Measurements from ENCODE around the gene TMEM129.

Gene TMEM129

GRCh38 chr4:1763550-1764080, 42.5 kb upstream of the TMEM129 start:
- H3K4me1 ChIP-seq (ENCODE audit: control insufficient read depth, insufficient read depth, low read length) = peaks cover 4% of the 10 kb centered on the region
- H3K9ac ChIP-seq (ENCODE audit: low read length) = no peak overlapping the region
- no peaks in the 10 kb centered on the region for H3K36me3 ChIP-seq (ENCODE audit: control insufficient read depth, insufficient read depth, low read length)
- H3K9me3 ChIP-seq (ENCODE audit: control insufficient read depth, low read length) = no peaks in the 10 kb centered on the region
- peaks cover 44% of the 10 kb centered on the region for H3K27me3 ChIP-seq (ENCODE audit: control insufficient read depth, insufficient read depth, low read length)
- no peak overlapping the region for H3K4me3 ChIP-seq (ENCODE audit: low read length)

- no peak overlapping the region for H3K4me3 ChIP-seq (ENCODE audit: low read length)
- H3K9me3 ChIP-seq (ENCODE audit: control insufficient read depth, low read length) = no peaks in the 10 kb centered on the region
- peaks cover 39% of the 10 kb centered on the region for H3K27me3 ChIP-seq (ENCODE audit: control insufficient read depth, insufficient read depth, low read length)
- H3K36me3 ChIP-seq (ENCODE audit: control insufficient read depth, insufficient read depth, low read length) = no peaks in the 10 kb centered on the region
- no peak overlapping the region for H3K9ac ChIP-seq (ENCODE audit: low read length)
- H3K4me1 ChIP-seq (ENCODE audit: control insufficient read depth, insufficient read depth, low read length) = peaks cover 4% of the 10 kb centered on the region
These were observed 42.0 kb upstream of the TMEM129 start for GRCh38 chr4:1763070-1763549.

- H3K9ac ChIP-seq (ENCODE audit: low read length) = no peak overlapping the region
- H3K9me3 ChIP-seq (ENCODE audit: control insufficient read depth, low read length) = no peaks in the 10 kb centered on the region
- no peaks in the 10 kb centered on the region for H3K36me3 ChIP-seq (ENCODE audit: control insufficient read depth, insufficient read depth, low read length)
- peaks cover 4% of the 10 kb centered on the region for H3K4me1 ChIP-seq (ENCODE audit: control insufficient read depth, insufficient read depth, low read length)
- no peak overlapping the region for H3K4me3 ChIP-seq (ENCODE audit: low read length)
- H3K27me3 ChIP-seq (ENCODE audit: control insufficient read depth, insufficient read depth, low read length) = peaks cover 36% of the 10 kb centered on the region
These were observed 41.3 kb upstream of the TMEM129 start for GRCh38 chr4:1762264-1763010.

GRCh38 chr4:1761130-1761689, 40.1 kb upstream of the TMEM129 start:
- Histone ChIP-seq H3K9me3 (ENCODE audit: control insufficient read depth, low read length) (no peaks in the 10 kb centered on the region), H3K36me3 (ENCODE audit: control insufficient read depth, insufficient read depth, low read length) (no peaks in the 10 kb centered on the region), H3K27me3 (ENCODE audit: control insufficient read depth, insufficient read depth, low read length) (peaks cover 31% of the 10 kb centered on the region), H3K9ac (ENCODE audit: low read length) (no peak overlapping the region), H3K4me3 (ENCODE audit: low read length) (no peak overlapping the region), H3K4me1 (ENCODE audit: control insufficient read depth, insufficient read depth, low read length) (peaks cover 4% of the 10 kb centered on the region)

- H3K9ac ChIP-seq (ENCODE audit: low read length) = no peak overlapping the region
- H3K4me3 ChIP-seq (ENCODE audit: low read length) = no peak overlapping the region
- H3K4me1 ChIP-seq (ENCODE audit: control insufficient read depth, insufficient read depth, low read length) = peaks cover 4% of the 10 kb centered on the region
- peaks cover 31% of the 10 kb centered on the region for H3K27me3 ChIP-seq (ENCODE audit: control insufficient read depth, insufficient read depth, low read length)
- no peaks in the 10 kb centered on the region for H3K9me3 ChIP-seq (ENCODE audit: control insufficient read depth, low read length)
- H3K36me3 ChIP-seq (ENCODE audit: control insufficient read depth, insufficient read depth, low read length) = no peaks in the 10 kb centered on the region
These were observed 39.5 kb upstream of the TMEM129 start for GRCh38 chr4:1760521-1761071.

- H3K27me3 ChIP-seq (ENCODE audit: control insufficient read depth, insufficient read depth, low read length) = peaks cover 25% of the 10 kb centered on the region
- no peaks in the 10 kb centered on the region for H3K9me3 ChIP-seq (ENCODE audit: control insufficient read depth, low read length)
- no peak overlapping the region for H3K4me3 ChIP-seq (ENCODE audit: low read length)
- no peak overlapping the region for H3K9ac ChIP-seq (ENCODE audit: low read length)
- H3K4me1 ChIP-seq (ENCODE audit: control insufficient read depth, insufficient read depth, low read length) = peaks cover 4% of the 10 kb centered on the region
- H3K36me3 ChIP-seq (ENCODE audit: control insufficient read depth, insufficient read depth, low read length) = no peaks in the 10 kb centered on the region
These were observed 38.7 kb upstream of the TMEM129 start for GRCh38 chr4:1759818-1760223.

GRCh38 chr4:1759170-1759817, 38.2 kb upstream of the TMEM129 start:
- peaks cover 22% of the 10 kb centered on the region for H3K27me3 ChIP-seq (ENCODE audit: control insufficient read depth, insufficient read depth, low read length)
- no peaks in the 10 kb centered on the region for H3K9me3 ChIP-seq (ENCODE audit: control insufficient read depth, low read length)
- peaks cover 4% of the 10 kb centered on the region for H3K4me1 ChIP-seq (ENCODE audit: control insufficient read depth, insufficient read depth, low read length)
- no peak overlapping the region for H3K9ac ChIP-seq (ENCODE audit: low read length)
- no peak overlapping the region for H3K4me3 ChIP-seq (ENCODE audit: low read length)
- H3K36me3 ChIP-seq (ENCODE audit: control insufficient read depth, insufficient read depth, low read length) = no peaks in the 10 kb centered on the region

GRCh38 chr4:1758306-1759121, 37.4 kb upstream of the TMEM129 start:
- Histone ChIP-seq H3K36me3 (ENCODE audit: control insufficient read depth, insufficient read depth, low read length) (no peaks in the 10 kb centered on the region), H3K4me3 (ENCODE audit: low read length) (no peak overlapping the region), H3K27me3 (ENCODE audit: control insufficient read depth, insufficient read depth, low read length) (peaks cover 18% of the 10 kb centered on the region), H3K4me1 (ENCODE audit: control insufficient read depth, insufficient read depth, low read length) (peaks cover 2% of the 10 kb centered on the region), H3K9me3 (ENCODE audit: control insufficient read depth, low read length) (no peaks in the 10 kb centered on the region), H3K9ac (ENCODE audit: low read length) (no peak overlapping the region)

GRCh38 chr4:1757836-1758235, 36.7 kb upstream of the TMEM129 start:
- no peak overlapping the region for H3K9ac ChIP-seq (ENCODE audit: low read length)
- no peaks in the 10 kb centered on the region for H3K36me3 ChIP-seq (ENCODE audit: control insufficient read depth, insufficient read depth, low read length)
- no peak overlapping the region for H3K4me3 ChIP-seq (ENCODE audit: low read length)
- H3K4me1 ChIP-seq (ENCODE audit: control insufficient read depth, insufficient read depth, low read length) = peaks cover 9% of the 10 kb centered on the region
- H3K9me3 ChIP-seq (ENCODE audit: control insufficient read depth, low read length) = no peaks in the 10 kb centered on the region
- peaks cover 14% of the 10 kb centered on the region for H3K27me3 ChIP-seq (ENCODE audit: control insufficient read depth, insufficient read depth, low read length)

- peaks cover 16% of the 10 kb centered on the region for H3K4me1 ChIP-seq (ENCODE audit: control insufficient read depth, insufficient read depth, low read length)
- H3K4me3 ChIP-seq (ENCODE audit: low read length) = no peak overlapping the region
- H3K27me3 ChIP-seq (ENCODE audit: control insufficient read depth, insufficient read depth, low read length) = peaks cover 13% of the 10 kb centered on the region
- no peaks in the 10 kb centered on the region for H3K9me3 ChIP-seq (ENCODE audit: control insufficient read depth, low read length)
- H3K36me3 ChIP-seq (ENCODE audit: control insufficient read depth, insufficient read depth, low read length) = no peaks in the 10 kb centered on the region
- no peak overlapping the region for H3K9ac ChIP-seq (ENCODE audit: low read length)
These were observed 36.0 kb upstream of the TMEM129 start for GRCh38 chr4:1756893-1757779.

- no peaks in the 10 kb centered on the region for H3K9me3 ChIP-seq (ENCODE audit: control insufficient read depth, low read length)
- peaks cover 7% of the 10 kb centered on the region for H3K27me3 ChIP-seq (ENCODE audit: control insufficient read depth, insufficient read depth, low read length)
- H3K4me1 ChIP-seq (ENCODE audit: control insufficient read depth, insufficient read depth, low read length) = peaks cover 22% of the 10 kb centered on the region
- H3K4me3 ChIP-seq (ENCODE audit: low read length) = no peak overlapping the region
- H3K36me3 ChIP-seq (ENCODE audit: control insufficient read depth, insufficient read depth, low read length) = no peaks in the 10 kb centered on the region
- H3K9ac ChIP-seq (ENCODE audit: low read length) = no peak overlapping the region
These were observed 35.0 kb upstream of the TMEM129 start for GRCh38 chr4:1756079-1756478.

Data from mucosa of stomach (tissue), 1 donor.